ENCODE measurements around the gene WAC. TPM values are rescaled to one million over a fixed set of nuclear protein-coding genes. Genes with fewer than 3 reads are reported as not detected.
"Not testable (repeated sequence)": the region's sequence is repeated elsewhere in the genome, so short reads cannot be mapped to it uniquely, and the experiment has no call there.

The WAC gene
- polyA plus RNA-seq, 4 donors = 142 to 163 (median 150) TPM

- no peak for DNase-seq (ENCODE audit: low read depth in 4 of 4, low spot score in 3 of 4)
Measured at GRCh38 chr10:28601012-28601411, 68.1 kb downstream of the WAC start.

- DNase-seq (ENCODE audit: low read depth in 4 of 4, low spot score in 3 of 4) = no peak
Measured at GRCh38 chr10:28604567-28605536, 71.9 kb downstream of the WAC start.

- no peak for DNase-seq (ENCODE audit: low read depth in 4 of 4, low spot score in 3 of 4)
Measured at GRCh38 chr10:28606568-28606967, 73.7 kb downstream of the WAC start.

GRCh38 chr10:28609636-28610035, 76.7 kb downstream of the WAC start:
- DNase-seq (ENCODE audit: low read depth in 4 of 4, low spot score in 3 of 4) = not testable (repeated sequence)

- no peak for DNase-seq (ENCODE audit: low read depth in 4 of 4, low spot score in 3 of 4)
Measured at GRCh38 chr10:28612877-28613276, 80.0 kb downstream of the WAC start.

- no peak for DNase-seq (ENCODE audit: low read depth in 4 of 4, low spot score in 3 of 4)
Measured at GRCh38 chr10:28616514-28616913, 83.6 kb downstream of the WAC start.

- DNase-seq (ENCODE audit: low read depth in 4 of 4, low spot score in 3 of 4) = no peak
Measured at GRCh38 chr10:28619455-28619854, 86.5 kb downstream of the WAC start.

- DNase-seq (ENCODE audit: low read depth in 4 of 4, low spot score in 3 of 4) = no peak
Measured at GRCh38 chr10:28620251-28620650, 87.3 kb downstream of the WAC start.

- no peak for DNase-seq (ENCODE audit: low read depth in 4 of 4, low spot score in 3 of 4)
Measured at GRCh38 chr10:28623483-28623882, 90.6 kb downstream of the WAC start.

- DNase-seq (ENCODE audit: low read depth in 4 of 4, low spot score in 3 of 4) = no peak
Measured at GRCh38 chr10:28624351-28624750, 91.4 kb downstream of the WAC start.

- DNase-seq (ENCODE audit: low read depth in 4 of 4, low spot score in 3 of 4) = no peak
Measured at GRCh38 chr10:28627102-28627501, 94.2 kb downstream of the WAC start.

GRCh38 chr10:28628184-28628893, 95.4 kb downstream of the WAC start:
- peak; percentile 29 to 64 (median 62) for DNase-seq (ENCODE audit: low read depth in 4 of 4, low spot score in 3 of 4)

GRCh38 chr10:28631896-28632583, 99.1 kb downstream of the WAC start:
- no peak for DNase-seq (ENCODE audit: low read depth in 4 of 4, low spot score in 3 of 4)

GRCh38 chr10:28632584-28632945, 99.6 kb downstream of the WAC start:
- no peak for DNase-seq (ENCODE audit: low read depth in 4 of 4, low spot score in 3 of 4)

GRCh38 chr10:28633750-28634149, 100.8 kb downstream of the WAC start:
- no peak for DNase-seq (ENCODE audit: low read depth in 4 of 4, low spot score in 3 of 4)

GRCh38 chr10:28637346-28637745, 104.4 kb downstream of the WAC start:
- DNase-seq (ENCODE audit: low read depth in 4 of 4, low spot score in 3 of 4) = no peak

- no peak for DNase-seq (ENCODE audit: low read depth in 4 of 4, low spot score in 3 of 4)
Measured at GRCh38 chr10:28638392-28638791, 105.5 kb downstream of the WAC start.

- DNase-seq (ENCODE audit: low read depth in 4 of 4, low spot score in 3 of 4) = no peak
Measured at GRCh38 chr10:28640551-28640950, 107.6 kb downstream of the WAC start.

- no peak for DNase-seq (ENCODE audit: low read depth in 4 of 4, low spot score in 3 of 4)
Measured at GRCh38 chr10:28644647-28645046, 111.7 kb downstream of the WAC start.

- DNase-seq (ENCODE audit: low read depth in 4 of 4, low spot score in 3 of 4) = no peak
Measured at GRCh38 chr10:28652106-28652505, 119.2 kb downstream of the WAC start.

GRCh38 chr10:28652703-28653102, 119.8 kb downstream of the WAC start:
- no peak for DNase-seq (ENCODE audit: low read depth in 4 of 4, low spot score in 3 of 4)
